ENCODE data around the gene CCL18. TPM values are rescaled to one million over a fixed set of nuclear protein-coding genes. Genes with fewer than 3 reads are reported as not detected.

Gene CCL18
- total RNA-seq, 1 experiment from 2014 or later: not detected

GRCh38 chr17:36088670-36089338 lies 24.7 kb downstream of the CCL18 start:
- peaks cover 48% of the 10 kb centered on the region for H3K27me3 ChIP-seq (ENCODE audit: insufficient read depth, low read depth)
- H3K79me2 ChIP-seq (ENCODE audit: low read depth): no peaks in the 10 kb centered on the region

GRCh38 chr17:36089339-36089865 lies 25.3 kb downstream of the CCL18 start:
- Histone ChIP-seq H2AFZ (no peak overlapping the region), H3K9me3 (ENCODE audit: insufficient read depth, low read depth) (no peaks in the 10 kb centered on the region), H3K9me2 (ENCODE audit: insufficient read depth) (no peaks in the 10 kb centered on the region), H3K79me2 (ENCODE audit: low read depth) (no peaks in the 10 kb centered on the region), H3F3A (ENCODE audit: insufficient read depth, low read depth) (no peaks in the 10 kb centered on the region), H3K4me3 (no peak overlapping the region), H3K36me3 (ENCODE audit: low read depth) (no peaks in the 10 kb centered on the region), H4K20me1 (ENCODE audit: insufficient read depth) (no peaks in the 10 kb centered on the region), H3K27me3 (ENCODE audit: insufficient read depth, low read depth) (peaks cover 45% of the 10 kb centered on the region), H3K4me1 (replicated peaks; ENCODE audit: insufficient read depth) (no peaks in the 10 kb centered on the region), H3K27ac (no peak overlapping the region), H3K4me2 (no peak overlapping the region)
- ChIA-PET POLR2A (ENCODE audit: unreplicated experiment) (interaction anchor here (0.7 kb wide), 1 partner anchor 1364 kb away, joined by 3 read pairs; no protein-coding TSS in a partner anchor), CTCF (no interaction called here)
- intact Hi-C loops (cut with micrococcal nuclease; ENCODE audit: unreplicated experiment): no loop called here
- no TSS peak for BruUV-seq (replicated peaks)
- no peak for TF ChIP-seq EZH2 (IDR thresholded peaks at IDR 0.05; ENCODE audit: low read depth)
- TF ChIP-seq CTCF (conservative IDR thresholded peaks at IDR 0.05): no peak
- no peak for DNase-seq

More at GRCh38 chr17:36088670-36089338, 24.7 kb downstream of the CCL18 start:
- Histone ChIP-seq H3K36me3 (ENCODE audit: low read depth) (no peaks in the 10 kb centered on the region), H2AFZ (no peak overlapping the region), H3K4me3 (no peak overlapping the region), H3K27ac (no peak overlapping the region), H3F3A (ENCODE audit: insufficient read depth, low read depth) (no peaks in the 10 kb centered on the region), H4K20me1 (ENCODE audit: insufficient read depth) (no peaks in the 10 kb centered on the region), H3K4me1 (replicated peaks; ENCODE audit: insufficient read depth) (no peaks in the 10 kb centered on the region), H3K9me3 (ENCODE audit: insufficient read depth, low read depth) (no peaks in the 10 kb centered on the region), H3K9me2 (ENCODE audit: insufficient read depth) (no peaks in the 10 kb centered on the region), H3K4me2 (no peak overlapping the region)
- intact Hi-C loops (cut with micrococcal nuclease; ENCODE audit: unreplicated experiment): no loop called here
- ChIA-PET POLR2A (ENCODE audit: unreplicated experiment) (interaction anchor here (0.7 kb wide), 1 partner anchor 1364 kb away, joined by 3 read pairs; no protein-coding TSS in a partner anchor), CTCF (no interaction called here)
- TF ChIP-seq CTCF (conservative IDR thresholded peaks at IDR 0.05): no peak
- TF ChIP-seq EZH2 (IDR thresholded peaks at IDR 0.05; ENCODE audit: low read depth): no peak
- no peak for DNase-seq
- no TSS peak for BruUV-seq (replicated peaks)

GRCh38 chr17:36089888-36090836 lies 26.1 kb downstream of the CCL18 start, which contains the start of gene CCL3:
TSS of gene CCL3 (minus strand) at chr17:36090143. CDS start at chr17:36090058, 85 bp downstream.
- H3K9me3 ChIP-seq (ENCODE audit: insufficient read depth, low read depth): no peaks in the 10 kb centered on the region
- H3K36me3 ChIP-seq (ENCODE audit: low read depth): no peaks in the 10 kb centered on the region
- H2AFZ ChIP-seq: no peak within 1 kb of the TSS
- ChIA-PET POLR2A (ENCODE audit: unreplicated experiment) (interaction anchor here (0.7 kb wide), 1 partner anchor 1365 kb away, joined by 3 read pairs; no protein-coding TSS in a partner anchor), CTCF (no interaction called here)
- peaks cover 52% of the 10 kb centered on the region for H3K27me3 ChIP-seq (ENCODE audit: insufficient read depth, low read depth)
- H3K4me1 ChIP-seq (replicated peaks; ENCODE audit: insufficient read depth): no peaks in the 10 kb centered on the region
- intact Hi-C loops (cut with micrococcal nuclease; ENCODE audit: unreplicated experiment): no loop called here
- no peaks in the 10 kb centered on the region for H4K20me1 ChIP-seq (ENCODE audit: insufficient read depth)
- no TSS peak for BruUV-seq (replicated peaks)
- no peaks in the 10 kb centered on the region for H3K79me2 ChIP-seq (ENCODE audit: low read depth)
- DNase-seq: no peak
- H3K4me2 ChIP-seq: no peak within 1 kb of the TSS
- TF ChIP-seq EZH2 (IDR thresholded peaks at IDR 0.05; ENCODE audit: low read depth) (no peak), CTCF (conservative IDR thresholded peaks at IDR 0.05) (no peak)
- H3F3A ChIP-seq (ENCODE audit: insufficient read depth, low read depth): no peaks in the 10 kb centered on the region
- no peak within 1 kb of the TSS for H3K4me3 ChIP-seq
- no peak within 1 kb of the TSS for H3K27ac ChIP-seq
- no peaks in the 10 kb centered on the region for H3K9me2 ChIP-seq (ENCODE audit: insufficient read depth)
